Stomach (tissue), 4 donors: ENCODE measurements around the gene SLC22A17.

ENCODE experiments used
- EP300 ChIP-seq: sonication (generic); formaldehyde crosslinking; IDR thresholded peaks from one replicate; pipeline ENCODE4 v1.6.1; 2017; ENCODE audit warnings: antibody characterized with exemption
- POLR2A ChIP-seq, 4 donors: fragments of 450-650 bp; IDR thresholded peaks; one replicate each; pipeline ENCODE4 v1.6.1; 2016; ENCODE audit warnings: antibody characterized with exemption in 4 of 4, control low read depth in 2 of 4, mild to moderate bottlenecking in 1 of 4, moderate library complexity in 1 of 4
- POLR2AphosphoS5 ChIP-seq, 3 donors: sonication (generic); formaldehyde crosslinking; IDR thresholded peaks; one replicate each; pipeline ENCODE4 v1.6.1; 2016; ENCODE audit warnings: antibody characterized with exemption in 3 of 3
- TF ChIP-seq, protein P1 (sequence below), 7 experiments: fragments of 450-650 bp in 4 of 7; fragments of 200-600 bp in 3 of 7; sonication (generic) in 3 of 7; IDR thresholded peaks; one replicate each; pipeline ENCODE4 v1.5.1; 2016 to 2019; ENCODE audit warnings: antibody characterized with exemption in 7 of 7, control low read depth in 2 of 7, mild to moderate bottlenecking in 1 of 7

DNA sequence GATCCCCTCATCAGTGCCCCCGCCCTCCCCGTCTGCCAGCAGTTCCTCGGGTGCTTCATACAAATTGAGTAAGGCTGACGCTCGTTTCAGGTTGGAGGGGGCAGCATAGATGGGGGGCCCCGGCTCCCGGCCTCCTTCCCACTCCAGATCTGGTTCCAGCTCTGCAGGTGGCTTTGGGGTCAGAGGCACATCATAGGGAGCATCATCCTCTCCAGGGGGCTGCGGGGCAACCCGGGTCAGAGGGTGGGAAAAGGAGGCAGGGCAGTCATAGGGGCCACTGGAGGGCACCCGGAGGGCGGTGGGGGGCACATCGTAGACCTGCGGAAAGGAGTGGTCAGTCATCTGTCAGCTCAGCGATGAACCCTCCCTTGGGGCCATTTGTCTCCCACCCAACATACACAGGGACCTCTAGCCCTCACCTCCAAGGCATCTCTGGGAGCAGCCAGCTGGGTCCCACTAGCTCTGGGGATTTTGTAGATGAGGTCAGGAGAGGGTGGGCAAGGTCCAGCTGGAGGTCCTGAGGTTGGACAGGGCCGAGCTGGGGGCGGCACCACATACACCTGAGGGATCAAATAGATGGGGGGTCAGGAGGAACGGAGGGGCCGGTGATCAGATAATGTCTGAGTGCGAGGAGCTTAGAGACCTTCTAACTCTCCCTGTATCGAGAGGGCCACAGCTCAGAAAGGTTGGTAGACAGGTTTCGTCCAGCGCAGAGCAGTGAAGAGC lies 7.2 kb upstream of the SLC22A17 start:
- TF ChIP-seq, protein P1, sequence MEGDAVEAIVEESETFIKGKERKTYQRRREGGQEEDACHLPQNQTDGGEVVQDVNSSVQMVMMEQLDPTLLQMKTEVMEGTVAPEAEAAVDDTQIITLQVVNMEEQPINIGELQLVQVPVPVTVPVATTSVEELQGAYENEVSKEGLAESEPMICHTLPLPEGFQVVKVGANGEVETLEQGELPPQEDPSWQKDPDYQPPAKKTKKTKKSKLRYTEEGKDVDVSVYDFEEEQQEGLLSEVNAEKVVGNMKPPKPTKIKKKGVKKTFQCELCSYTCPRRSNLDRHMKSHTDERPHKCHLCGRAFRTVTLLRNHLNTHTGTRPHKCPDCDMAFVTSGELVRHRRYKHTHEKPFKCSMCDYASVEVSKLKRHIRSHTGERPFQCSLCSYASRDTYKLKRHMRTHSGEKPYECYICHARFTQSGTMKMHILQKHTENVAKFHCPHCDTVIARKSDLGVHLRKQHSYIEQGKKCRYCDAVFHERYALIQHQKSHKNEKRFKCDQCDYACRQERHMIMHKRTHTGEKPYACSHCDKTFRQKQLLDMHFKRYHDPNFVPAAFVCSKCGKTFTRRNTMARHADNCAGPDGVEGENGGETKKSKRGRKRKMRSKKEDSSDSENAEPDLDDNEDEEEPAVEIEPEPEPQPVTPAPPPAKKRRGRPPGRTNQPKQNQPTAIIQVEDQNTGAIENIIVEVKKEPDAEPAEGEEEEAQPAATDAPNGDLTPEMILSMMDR (IDR thresholded peaks at IDR 0.05): no peak
- TF ChIP-seq POLR2A (IDR thresholded peaks at IDR 0.05): no peak
- TF ChIP-seq EP300: no peak
- no peak for TF ChIP-seq POLR2AphosphoS5 (IDR thresholded peaks at IDR 0.05)
